PC-9 (cell line): ENCODE data around the gene TMPRSS11E. TPM values are rescaled to one million over a fixed set of nuclear protein-coding genes. Genes with fewer than 3 reads are reported as not detected.
"Not testable (repeated sequence)": the region's sequence is repeated elsewhere in the genome, so short reads cannot be mapped to it uniquely, and the experiment has no call there.

Experiments used
- BruUV-seq: library from RNA; stranded (reverse); fragments of 400-500 nt; replicated peaks from 2 replicates; lab custom pipeline; 2021; lab: Mats Ljungman, UMichigan
- CTCF ChIA-PET: fragments of 300-600 bp; sonication (Branson Sonifier 250); formaldehyde crosslinking; loops from one replicate; lab custom pipeline; 2022; ENCODE audit warnings: antibody characterized with exemption; lab: Charles Lee
- POLR2A ChIA-PET: fragments of 300-600 bp; sonication (Branson Sonifier 250); formaldehyde crosslinking; loops from one replicate; lab custom pipeline; 2022; ENCODE audit warnings: antibody characterized with exemption; ENCODE audit not compliant: unreplicated experiment; lab: Charles Lee
- DNase-seq, 2 experiments: peaks; one replicate each; pipeline versions ENCODE4 v3.0.0 to v3.0.0-alpha.2; 2015 to 2022; ENCODE audit warnings: mixed read lengths in 1 of 2
- H2AFZ ChIP-seq: fragments of 200-600 bp; sonication (generic); 2 replicates; pipeline ENCODE4 v1.8.1; 2017; ENCODE audit warnings: antibody characterized with exemption
- H3F3A ChIP-seq: fragments of 200-600 bp; sonication (generic); 2 replicates; pipeline ENCODE4 v1.8.1; 2017; ENCODE audit warnings: antibody characterized with exemption, mild to moderate bottlenecking, low read depth; ENCODE audit not compliant: insufficient read depth
- H3K27ac ChIP-seq: fragments of 200-600 bp; sonication (generic); 2 replicates; pipeline ENCODE4 v1.6.1; 2016; ENCODE audit warnings: mixed run types
- H3K27me3 ChIP-seq: fragments of 200-600 bp; sonication (generic); 2 replicates; pipeline ENCODE4 v1.6.1; 2016; ENCODE audit warnings: low read depth, mixed run types; ENCODE audit not compliant: insufficient read depth
- H3K36me3 ChIP-seq: fragments of 200-600 bp; sonication (generic); 2 replicates; pipeline ENCODE4 v1.6.1; 2016; ENCODE audit warnings: low read depth, mixed run types
- H3K4me1 ChIP-seq: fragments of 200-600 bp; sonication (generic); replicated peaks from 2 replicates; pipeline ENCODE4 v1.6.1; 2016; ENCODE audit warnings: mixed run types; ENCODE audit not compliant: insufficient read depth
- H3K4me2 ChIP-seq: fragments of 200-600 bp; sonication (generic); 2 replicates; pipeline ENCODE4 v1.6.1; 2017; ENCODE audit warnings: mixed run types
- H3K4me3 ChIP-seq: fragments of 200-600 bp; sonication (generic); 2 replicates; pipeline ENCODE4 v1.6.1; 2016; ENCODE audit warnings: mixed run types
- H3K79me2 ChIP-seq: fragments of 200-600 bp; sonication (generic); 2 replicates; pipeline ENCODE4 v1.6.1; 2017; ENCODE audit warnings: low read depth, mixed run types
- H3K9me2 ChIP-seq: fragments of 200-600 bp; sonication (generic); 2 replicates; pipeline ENCODE4 v1.8.1; 2017; ENCODE audit warnings: mild to moderate bottlenecking; ENCODE audit not compliant: insufficient read depth
- H3K9me3 ChIP-seq: fragments of 200-600 bp; sonication (generic); 2 replicates; pipeline ENCODE4 v1.8.1; 2016; ENCODE audit warnings: low read depth; ENCODE audit not compliant: insufficient read depth
- H4K20me1 ChIP-seq: fragments of 200-600 bp; sonication (generic); 2 replicates; pipeline ENCODE4 v1.8.1; 2017; ENCODE audit not compliant: insufficient read depth
- EZH2 ChIP-seq: fragments of 200-600 bp; sonication (generic); IDR thresholded peaks from 2 replicates; pipeline ENCODE4 v1.8.0; 2017; ENCODE audit warnings: antibody characterized with exemption, low read depth
- intact Hi-C: fragments of 100-400 bp; cut with micrococcal nuclease; formaldehyde crosslinking; loops from one replicate; pipeline ENCODE4 v1.10.0; 2022; ENCODE audit not compliant: unreplicated experiment
- total RNA-seq: library from RNA; stranded (reverse); gene quantifications from 2 replicates; pipeline ENCODE4 v1.2.3, GENCODE V29; 2021
- TF ChIP-seq, protein P1 (sequence below): fragments of 200-600 bp; sonication (generic); conservative IDR thresholded peaks from 2 replicates; pipeline ENCODE4 v1.6.1; 2017; ENCODE audit warnings: mixed run types, antibody characterized with exemption, mild to moderate bottlenecking, moderate library complexity

TMPRSS11E gene
- total RNA-seq, 1 experiment from 2014 or later: not detected

DNA sequence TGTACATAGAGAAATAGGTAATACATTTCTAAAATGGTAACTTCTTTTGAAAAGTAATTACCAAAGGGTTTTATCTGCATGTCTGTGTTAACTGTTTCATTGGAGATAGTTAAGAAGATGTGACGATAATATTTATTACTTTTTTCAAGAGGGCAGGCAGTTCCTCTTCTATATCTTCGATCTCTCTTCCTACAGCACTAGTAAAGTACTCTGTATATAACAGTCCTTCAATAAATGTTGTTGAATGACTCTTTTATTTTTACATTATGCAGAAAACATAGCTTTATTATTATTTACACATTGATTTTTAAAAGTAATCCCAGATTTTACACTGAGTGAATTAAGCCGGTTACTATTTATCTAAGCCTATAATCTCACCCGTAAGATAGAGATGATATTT is 51.8 kb downstream of the TMPRSS11E start:
- DNase-seq: no peak
- H3K27ac ChIP-seq: no peak overlapping the region
- TF ChIP-seq, protein P1, sequence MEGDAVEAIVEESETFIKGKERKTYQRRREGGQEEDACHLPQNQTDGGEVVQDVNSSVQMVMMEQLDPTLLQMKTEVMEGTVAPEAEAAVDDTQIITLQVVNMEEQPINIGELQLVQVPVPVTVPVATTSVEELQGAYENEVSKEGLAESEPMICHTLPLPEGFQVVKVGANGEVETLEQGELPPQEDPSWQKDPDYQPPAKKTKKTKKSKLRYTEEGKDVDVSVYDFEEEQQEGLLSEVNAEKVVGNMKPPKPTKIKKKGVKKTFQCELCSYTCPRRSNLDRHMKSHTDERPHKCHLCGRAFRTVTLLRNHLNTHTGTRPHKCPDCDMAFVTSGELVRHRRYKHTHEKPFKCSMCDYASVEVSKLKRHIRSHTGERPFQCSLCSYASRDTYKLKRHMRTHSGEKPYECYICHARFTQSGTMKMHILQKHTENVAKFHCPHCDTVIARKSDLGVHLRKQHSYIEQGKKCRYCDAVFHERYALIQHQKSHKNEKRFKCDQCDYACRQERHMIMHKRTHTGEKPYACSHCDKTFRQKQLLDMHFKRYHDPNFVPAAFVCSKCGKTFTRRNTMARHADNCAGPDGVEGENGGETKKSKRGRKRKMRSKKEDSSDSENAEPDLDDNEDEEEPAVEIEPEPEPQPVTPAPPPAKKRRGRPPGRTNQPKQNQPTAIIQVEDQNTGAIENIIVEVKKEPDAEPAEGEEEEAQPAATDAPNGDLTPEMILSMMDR: no peak
- TF ChIP-seq EZH2: no peak
- H3K36me3 ChIP-seq: no peaks in the 10 kb centered on the region
- H4K20me1 ChIP-seq: no peaks in the 10 kb centered on the region
- H2AFZ ChIP-seq: no peak overlapping the region
- ChIA-PET POLR2A (no interaction called here), CTCF (no interaction called here)
- H3K4me3 ChIP-seq: no peak overlapping the region
- no peaks in the 10 kb centered on the region for H3K27me3 ChIP-seq
- no peaks in the 10 kb centered on the region for H3F3A ChIP-seq
- H3K9me2 ChIP-seq: no peaks in the 10 kb centered on the region
- BruUV-seq: no TSS peak
- no peaks in the 10 kb centered on the region for H3K79me2 ChIP-seq
- H3K9me3 ChIP-seq: no peaks in the 10 kb centered on the region
- intact Hi-C loops: no loop called here
- no peak overlapping the region for H3K4me2 ChIP-seq
- no peaks in the 10 kb centered on the region for H3K4me1 ChIP-seq

- H4K20me1 ChIP-seq, intact Hi-C loops, CTCF ChIA-PET, H3K4me2 ChIP-seq, H3K4me3 ChIP-seq, H3K79me2 ChIP-seq, H3F3A ChIP-seq, H3K27me3 ChIP-seq, H2AFZ ChIP-seq, H3K4me1 ChIP-seq, H3K36me3 ChIP-seq, DNase-seq, POLR2A ChIA-PET, H3K27ac ChIP-seq, BruUV-seq, H3K9me3 ChIP-seq, H3K9me2 ChIP-seq: not testable (repeated sequence)
These were observed 56.2 kb downstream of the TMPRSS11E start for GRCh38 chr4:68503462-68503861.

DNA sequence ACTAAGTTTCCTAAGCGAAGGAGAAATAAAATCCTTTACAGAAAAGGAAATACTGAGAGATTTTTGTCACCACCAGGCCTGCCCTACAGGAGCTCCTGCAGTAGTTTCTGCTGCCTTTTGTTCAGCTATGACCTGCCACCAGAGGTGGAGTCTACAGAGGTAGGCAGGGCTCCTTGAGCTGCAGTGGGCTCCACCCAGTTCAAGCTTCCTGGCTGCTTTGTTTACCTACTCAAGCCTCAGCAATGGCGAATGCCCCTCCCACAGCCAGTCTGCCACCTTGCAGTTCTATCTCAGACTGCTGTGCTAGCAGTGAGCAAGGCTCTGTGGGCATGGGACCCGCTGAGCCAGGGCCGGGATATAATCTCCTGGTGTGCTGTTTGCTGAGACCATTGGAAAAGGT is 57.6 kb downstream of the TMPRSS11E start:
- H4K20me1 ChIP-seq, H3K4me2 ChIP-seq, CTCF ChIA-PET, H3K27ac ChIP-seq, H3K27me3 ChIP-seq, H2AFZ ChIP-seq, BruUV-seq, H3K4me3 ChIP-seq, H3K36me3 ChIP-seq, H3K79me2 ChIP-seq, H3F3A ChIP-seq, POLR2A ChIA-PET, intact Hi-C loops, DNase-seq, H3K9me2 ChIP-seq, H3K9me3 ChIP-seq, H3K4me1 ChIP-seq: not testable (repeated sequence)

DNA sequence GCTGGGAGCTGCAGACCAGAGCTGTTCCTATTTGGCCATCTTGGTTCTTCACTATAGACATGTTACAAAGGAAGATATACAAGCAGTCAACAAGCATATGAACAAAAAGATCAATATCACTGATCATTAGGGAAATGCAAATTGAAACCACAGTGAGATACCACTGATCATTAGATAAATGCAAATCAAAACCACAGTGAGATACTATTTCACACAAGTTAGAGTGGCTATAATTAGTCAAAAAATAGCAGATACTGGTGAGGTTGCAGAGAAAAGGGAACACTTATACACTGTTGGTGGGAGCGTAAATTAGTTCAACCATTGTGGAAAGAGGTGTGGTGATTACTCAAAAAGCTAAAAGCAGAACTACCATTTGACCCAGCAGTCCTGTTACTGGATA is 58.2 kb downstream of the TMPRSS11E start:
- CTCF ChIA-PET, DNase-seq, H3K27ac ChIP-seq, H3K4me3 ChIP-seq, H3K27me3 ChIP-seq, H3K4me1 ChIP-seq, H3K9me3 ChIP-seq, H3K4me2 ChIP-seq, H3K36me3 ChIP-seq, H3F3A ChIP-seq, H3K9me2 ChIP-seq, H4K20me1 ChIP-seq, intact Hi-C loops, POLR2A ChIA-PET, H3K79me2 ChIP-seq, H2AFZ ChIP-seq, BruUV-seq: not testable (repeated sequence)

GRCh38 chr4:68518889-68519288 is 71.6 kb downstream of the TMPRSS11E start:
- DNase-seq: no peak
- Histone ChIP-seq H3K4me1 (no peaks in the 10 kb centered on the region), H2AFZ (no peak overlapping the region), H4K20me1 (no peaks in the 10 kb centered on the region), H3K9me2 (no peaks in the 10 kb centered on the region), H3K27ac (no peak overlapping the region), H3K27me3 (no peaks in the 10 kb centered on the region), H3K4me3 (no peak overlapping the region), H3K79me2 (no peaks in the 10 kb centered on the region), H3K4me2 (no peak overlapping the region), H3K36me3 (no peaks in the 10 kb centered on the region), H3K9me3 (no peaks in the 10 kb centered on the region), H3F3A (no peaks in the 10 kb centered on the region)
- ChIA-PET CTCF (no interaction called here), POLR2A (no interaction called here)
- intact Hi-C loops: no loop called here
- no TSS peak for BruUV-seq
- no peak for TF ChIP-seq EZH2
